DMS 273 (cell line): ENCODE data around the gene AK8.
"Not testable (repeated sequence)": the region's sequence is repeated elsewhere in the genome, so short reads cannot be mapped to it uniquely, and the experiment has no call there.

ENCODE experiments used
- DNase-seq: peaks from one replicate; lab custom pipeline; 2025; ENCODE audit not compliant: unreplicated experiment; lab: John Stamatoyannopoulos, UW

Gene AK8

DNA sequence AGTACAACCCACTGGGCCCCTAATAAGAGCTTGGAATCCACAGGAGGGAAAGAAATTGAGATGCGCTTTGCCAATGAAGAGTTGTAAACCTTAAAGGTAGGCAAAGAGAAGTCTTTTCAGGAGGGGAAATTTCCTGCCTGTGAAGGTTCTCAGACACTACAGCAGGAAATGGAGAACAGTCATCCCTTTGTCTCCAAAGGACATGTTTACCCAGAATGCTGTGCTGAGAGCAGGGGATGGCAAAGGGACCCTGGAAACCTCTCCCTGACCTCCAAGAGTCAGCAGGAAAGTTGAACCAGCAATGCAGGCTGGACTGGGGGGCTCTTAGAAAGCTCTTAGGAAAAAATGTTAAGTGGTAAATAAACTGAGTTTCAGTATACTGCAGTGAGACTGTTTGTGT lies 103.2 kb downstream of the AK8 start:
- DNase-seq = no peak

DNA sequence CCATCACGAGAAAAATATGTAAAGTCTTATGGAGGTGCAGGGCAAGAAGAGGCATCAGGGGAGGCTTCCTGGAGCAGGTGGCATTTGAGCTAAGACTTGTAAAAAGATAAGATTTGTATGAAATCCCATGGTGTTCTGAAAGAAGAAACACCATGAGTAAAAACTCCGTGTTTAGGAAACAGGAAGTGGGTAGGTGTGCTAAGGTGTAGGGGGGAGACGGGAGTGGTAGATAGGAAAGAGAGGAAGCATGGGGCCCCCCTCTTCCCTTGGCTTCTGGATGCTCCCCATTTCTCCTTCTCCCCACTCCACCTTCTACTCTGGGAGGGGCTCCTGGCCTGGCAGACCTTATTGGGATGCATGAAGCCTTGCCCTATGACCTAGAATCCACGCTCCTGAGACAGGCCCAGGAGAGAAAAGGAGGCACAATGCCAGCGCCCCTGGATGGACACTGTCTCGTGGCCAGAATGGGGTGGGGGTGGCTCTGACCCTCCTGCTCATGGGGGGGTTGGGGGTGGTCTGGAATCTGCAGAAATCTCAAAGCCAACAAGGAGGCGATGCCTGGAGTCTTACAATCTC lies 104.2 kb downstream of the AK8 start:
- no peak for DNase-seq

DNA sequence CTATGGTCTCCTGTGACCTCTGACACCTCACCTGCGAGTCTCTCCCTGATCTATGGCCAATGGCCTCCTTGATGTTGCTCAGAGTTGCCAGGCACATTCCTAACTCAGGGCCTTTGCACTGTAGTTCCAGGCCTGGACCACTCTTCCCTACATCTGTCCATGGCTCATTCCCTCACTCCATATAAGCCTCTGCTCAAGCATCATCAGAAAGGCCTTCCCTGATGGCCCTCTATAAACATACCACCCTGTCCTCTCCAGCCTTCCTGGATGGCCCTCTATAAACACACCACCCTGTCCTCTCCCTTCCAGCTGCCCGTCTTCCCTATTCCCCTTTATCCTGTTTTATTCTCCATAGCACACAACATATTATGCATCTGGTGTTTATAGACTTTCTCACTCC lies 105.0 kb downstream of the AK8 start:
- no peak for DNase-seq

DNA sequence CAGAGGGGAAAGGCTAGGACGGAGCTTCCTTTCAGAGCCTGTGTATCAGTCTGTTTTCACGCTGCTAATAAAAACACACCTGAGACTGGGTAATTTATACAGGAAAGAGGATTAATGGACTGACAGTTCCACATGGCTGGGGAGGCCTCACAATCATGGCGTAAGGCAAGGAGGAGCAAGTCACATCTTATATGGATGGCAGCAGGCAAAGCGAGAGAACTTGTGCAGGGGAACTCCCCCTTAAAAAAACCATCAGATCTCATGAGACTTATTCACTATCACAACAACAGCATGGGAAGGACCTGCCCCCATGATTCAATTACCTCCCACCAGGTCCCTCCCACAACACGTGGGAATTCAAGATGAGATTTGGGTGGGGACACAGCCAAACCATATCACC lies 106.3 kb downstream of the AK8 start:
- DNase-seq = not testable (repeated sequence)

DNA sequence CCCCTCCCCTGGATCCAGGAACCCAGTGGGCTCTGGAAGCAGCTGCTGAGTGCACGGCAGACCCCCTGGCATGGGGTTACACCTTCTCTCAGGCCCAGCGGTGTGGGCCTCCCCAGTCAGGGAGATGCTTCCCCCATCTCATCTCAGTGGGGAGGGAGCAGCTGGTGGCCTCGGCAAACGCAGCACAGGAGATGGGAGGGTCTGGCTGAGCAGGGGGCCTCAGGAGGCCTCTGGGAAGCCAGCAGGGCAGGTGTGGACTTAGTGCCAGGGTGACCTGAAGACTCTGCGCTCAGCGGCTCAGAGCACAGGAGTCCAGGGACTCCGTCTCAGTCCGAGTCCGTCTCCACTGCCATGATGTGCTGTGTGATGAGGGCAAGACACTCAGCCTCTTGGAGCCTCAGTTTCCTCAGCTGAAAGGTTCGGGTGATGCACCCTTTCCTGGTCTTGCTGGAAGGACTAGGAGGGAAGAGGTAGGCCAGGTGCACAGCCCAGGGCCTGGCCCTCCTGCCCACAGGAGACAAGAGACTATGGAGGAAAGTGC lies 107.2 kb downstream of the AK8 start:
- no peak for DNase-seq

DNA sequence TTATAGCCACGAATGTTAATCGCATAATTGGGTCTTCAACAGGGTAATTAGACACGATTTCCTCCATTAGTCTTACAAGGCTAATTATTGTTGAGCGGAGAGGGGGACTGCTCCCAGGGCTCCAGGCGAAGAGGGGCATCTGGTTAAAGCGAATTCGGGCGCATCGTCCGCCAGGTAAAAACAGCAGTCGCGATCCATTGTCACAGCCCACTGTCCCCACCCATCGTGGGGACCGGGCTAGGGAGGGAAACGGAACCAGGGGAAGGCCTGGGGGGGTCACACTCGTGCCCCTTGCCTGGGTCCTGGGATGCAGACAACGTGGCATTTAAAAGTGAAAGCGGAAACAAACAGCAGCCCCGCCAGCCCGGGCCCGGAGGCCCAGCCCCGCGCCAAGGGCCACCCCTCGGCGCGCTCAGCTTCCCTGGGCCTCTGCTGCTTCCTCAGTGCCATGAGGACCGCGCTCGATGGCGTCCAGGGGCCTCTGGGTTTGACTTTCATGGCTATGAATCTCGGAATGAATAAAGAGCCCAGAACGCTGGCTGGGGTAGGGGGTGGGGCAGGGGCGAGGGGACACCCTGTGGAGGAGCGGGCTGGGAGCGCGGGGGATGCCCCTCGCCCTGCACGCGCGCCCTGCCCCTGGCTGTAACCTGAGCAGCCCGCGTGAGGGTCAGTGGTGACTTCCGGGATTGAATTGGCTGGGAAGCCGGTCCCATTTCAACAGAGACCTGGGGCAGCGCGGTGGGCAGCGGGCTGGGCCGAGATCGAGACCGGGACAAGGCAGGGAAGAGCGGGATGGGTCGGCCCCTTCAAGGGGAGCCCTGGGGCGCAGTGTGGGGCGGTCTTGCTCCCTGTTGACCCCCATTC lies 107.9 kb downstream of the AK8 start:
- peak; percentile 72 for DNase-seq

DNA sequence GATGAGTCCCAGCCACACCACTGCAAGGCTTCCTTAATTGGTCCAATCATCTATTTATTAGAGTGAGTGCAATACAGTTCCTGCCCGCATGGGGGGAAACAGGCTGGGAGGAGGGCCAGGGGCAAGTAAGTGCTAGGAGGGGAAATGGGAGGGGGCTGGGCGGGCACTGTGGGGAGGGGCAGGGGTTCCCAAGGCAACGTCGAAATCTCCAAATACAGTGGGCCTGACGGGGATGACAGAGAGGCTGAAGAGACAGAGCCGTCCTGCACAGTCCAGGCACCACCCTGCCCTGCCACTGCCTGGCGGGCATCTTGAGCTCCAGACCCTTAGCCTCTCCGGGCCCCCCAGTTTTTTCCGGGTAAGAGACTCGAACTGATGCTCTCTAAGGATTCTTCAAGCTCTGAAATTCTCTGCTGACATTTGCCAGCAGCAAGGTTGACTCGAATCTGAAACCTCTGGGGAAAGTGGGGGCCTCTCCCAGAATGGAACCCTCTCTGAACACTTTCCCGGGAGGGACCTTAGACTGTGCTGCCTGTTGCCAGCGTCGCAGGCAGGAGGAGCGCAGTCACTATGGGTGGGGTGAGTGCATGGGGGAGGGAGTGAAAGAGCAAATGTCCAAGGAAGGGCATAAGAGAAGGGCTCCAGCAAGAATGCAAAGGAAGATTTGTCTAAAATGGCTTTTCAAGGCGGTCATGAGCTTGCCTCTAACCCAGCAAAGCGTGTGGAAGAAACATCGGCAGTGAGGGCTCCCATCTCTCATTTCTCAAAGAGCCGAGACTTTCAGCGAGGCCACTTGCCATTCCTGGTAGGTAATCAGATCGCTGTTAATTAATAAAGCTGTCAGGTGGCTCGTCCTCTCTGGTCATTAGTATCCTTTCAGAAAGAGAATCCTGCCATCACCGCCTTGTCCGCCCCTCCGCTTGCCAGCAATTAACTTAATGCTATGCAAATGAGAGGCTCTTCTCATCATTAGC lies 108.9 kb downstream of the AK8 start:
- peak; percentile 80 for DNase-seq

DNA sequence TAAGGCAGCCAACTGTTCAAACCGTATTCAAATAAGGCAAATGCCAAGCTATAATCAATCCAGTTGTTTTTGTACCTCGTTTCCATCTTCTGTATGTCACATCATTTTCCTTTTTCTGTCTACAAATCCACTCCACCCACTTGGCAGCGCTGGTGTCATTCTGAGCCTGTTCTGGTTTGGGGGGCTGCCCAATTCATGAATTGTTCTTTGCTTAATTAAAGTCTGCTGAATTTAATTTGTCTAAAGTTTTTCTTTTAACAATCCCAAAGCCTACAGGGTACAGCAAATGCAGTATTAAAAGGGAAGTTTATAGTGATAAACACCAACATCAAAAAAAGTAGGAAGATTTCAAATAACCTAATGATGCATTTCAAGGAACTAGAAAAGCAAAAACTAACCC lies 114.5 kb downstream of the AK8 start:
- DNase-seq = no peak

DNA sequence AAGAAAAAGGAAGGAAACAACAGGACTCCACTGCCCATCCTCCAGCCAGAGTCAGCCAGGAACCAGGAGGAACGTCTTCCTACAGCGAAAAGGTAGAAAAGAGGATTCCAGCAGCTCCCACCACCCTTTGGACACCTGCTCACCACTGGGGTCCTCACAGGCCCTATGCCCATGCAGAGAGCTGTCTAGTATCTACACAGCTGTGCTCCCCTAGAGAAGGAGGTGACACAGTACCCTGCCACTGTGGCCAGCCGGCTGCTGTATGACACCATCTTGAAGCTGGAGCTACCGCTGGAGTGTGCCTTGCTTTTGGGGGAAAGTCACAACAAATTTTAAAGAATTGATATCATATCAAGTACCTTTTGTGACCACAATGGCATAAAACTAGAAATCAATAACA lies 115.2 kb downstream of the AK8 start:
- DNase-seq = no peak

DNA sequence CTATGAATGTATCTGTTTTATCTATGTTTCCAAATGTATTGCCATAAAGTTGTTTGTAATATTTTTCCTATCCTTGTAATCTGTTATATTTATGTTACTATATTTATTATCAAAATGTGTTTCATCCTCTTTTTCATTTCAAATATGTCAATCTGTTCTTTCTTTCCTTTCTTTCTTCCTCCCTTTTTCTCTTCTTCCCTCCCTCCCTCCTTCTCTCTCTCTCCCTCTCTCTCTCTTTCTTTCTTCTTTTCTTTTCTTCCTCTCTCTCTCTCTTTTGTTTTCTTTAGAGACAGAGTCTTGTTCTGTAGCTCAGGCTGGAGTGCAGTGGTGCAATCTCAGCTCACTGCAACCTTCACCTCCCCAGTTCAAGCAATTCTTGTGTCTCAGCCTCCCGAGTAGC lies 116.5 kb downstream of the AK8 start:
- DNase-seq = no peak

DNA sequence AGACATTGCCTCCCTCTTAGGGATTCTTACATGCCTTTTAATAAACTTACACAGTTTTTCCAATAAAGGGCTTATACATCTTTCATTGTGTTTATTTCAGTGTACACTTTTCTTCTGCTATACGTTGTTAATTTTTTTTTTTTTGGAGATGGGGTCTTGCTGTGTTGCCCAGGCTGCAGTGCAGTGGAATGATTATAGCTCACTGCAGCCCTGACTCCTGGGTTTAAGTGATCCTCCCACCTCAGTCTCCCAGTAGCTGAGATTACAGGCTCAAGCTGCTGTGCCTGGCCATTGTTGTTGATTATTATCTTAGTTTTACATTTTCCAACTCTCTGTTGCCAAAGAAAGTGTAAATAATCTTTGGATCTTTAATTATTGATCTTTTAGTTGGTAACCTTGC lies 118.0 kb downstream of the AK8 start:
- no peak for DNase-seq

DNA sequence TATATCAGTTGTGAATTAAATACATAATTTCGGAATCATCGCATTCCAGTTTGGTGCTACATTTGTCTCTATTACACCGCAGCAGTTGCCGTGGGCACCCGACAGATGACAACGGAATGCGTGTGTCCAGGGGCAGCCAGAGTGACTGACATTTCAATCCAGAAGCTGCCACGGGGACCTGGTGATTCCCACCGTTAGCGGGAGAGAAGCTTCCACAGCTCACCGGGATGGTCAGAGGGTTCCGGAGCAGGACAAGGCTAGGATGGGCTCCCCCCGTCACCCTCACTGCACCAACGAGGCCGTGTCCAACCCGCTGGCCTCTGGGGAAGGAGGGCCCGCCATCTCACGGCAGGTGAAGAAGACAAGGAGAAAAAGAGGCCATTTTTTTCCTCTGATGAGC lies 121.1 kb downstream of the AK8 start:
- no peak for DNase-seq

DNA sequence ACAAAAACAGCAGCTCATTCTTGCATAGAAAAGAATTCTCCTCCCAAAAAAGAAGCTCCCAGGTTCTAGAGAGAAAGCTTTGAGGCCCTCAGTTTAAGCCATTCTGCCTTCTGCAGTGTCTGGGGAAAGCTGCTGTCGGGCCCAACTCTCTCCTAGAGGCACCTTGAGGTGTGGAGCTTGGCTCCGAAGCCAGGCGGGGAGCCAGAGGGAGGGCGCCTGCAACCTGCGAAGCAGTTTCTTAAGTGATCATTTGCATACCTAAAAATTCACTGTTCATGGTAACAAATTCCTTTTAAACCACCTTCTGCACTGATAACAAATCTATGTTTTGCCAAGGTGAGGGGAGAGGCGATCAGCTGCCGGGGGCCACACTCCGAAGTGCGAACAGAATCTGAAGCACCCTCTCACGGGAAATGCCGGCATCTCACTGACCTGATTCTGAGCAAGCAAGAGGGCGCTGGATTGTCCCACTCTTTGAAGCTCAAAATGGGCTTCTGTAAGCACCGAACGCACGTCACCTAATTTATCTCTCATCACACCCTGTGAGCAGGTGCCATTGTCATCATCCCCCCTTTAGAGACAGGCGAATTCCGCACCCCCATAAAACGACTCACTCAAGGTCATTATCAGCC lies 121.8 kb downstream of the AK8 start:
- DNase-seq = no peak

DNA sequence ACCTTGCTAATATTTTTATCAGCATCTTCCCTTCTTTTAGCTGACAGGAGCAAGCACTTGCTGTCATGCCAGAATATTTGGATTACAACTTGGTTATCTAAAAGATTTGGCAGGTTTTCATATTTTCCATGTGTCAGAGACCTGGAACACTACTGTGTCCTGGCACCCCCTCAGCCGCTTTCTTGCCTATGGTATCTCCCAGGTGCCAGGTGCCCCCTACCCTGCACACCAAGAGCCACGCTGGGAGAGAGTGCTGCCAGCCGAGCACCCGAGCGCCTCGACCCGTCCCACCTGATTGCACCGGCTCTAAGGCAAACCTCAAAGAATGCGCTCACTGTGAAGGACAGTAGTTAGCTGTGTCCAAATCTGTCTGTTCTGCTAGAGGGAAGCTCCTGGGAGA lies 123.0 kb downstream of the AK8 start:
- no peak for DNase-seq

DNA sequence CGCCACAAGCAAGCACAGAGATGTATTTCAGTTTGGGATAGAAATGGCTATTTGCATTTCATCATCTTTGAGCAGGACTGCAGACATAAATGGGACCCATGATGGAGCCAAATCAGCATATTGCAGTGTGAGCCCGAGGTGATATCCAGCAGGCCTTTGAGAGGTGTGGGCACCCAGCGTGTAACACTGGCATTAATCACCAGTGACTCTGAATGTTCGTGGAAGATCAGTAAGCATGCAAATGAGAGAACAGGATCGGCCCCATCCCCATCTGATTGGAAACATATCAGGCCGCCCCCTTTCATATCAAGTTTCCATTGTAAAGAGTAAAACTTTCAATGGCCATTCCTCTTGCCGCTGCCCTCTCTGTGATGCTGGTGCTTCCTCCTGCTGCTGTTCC lies 123.8 kb downstream of the AK8 start:
- no peak for DNase-seq

DNA sequence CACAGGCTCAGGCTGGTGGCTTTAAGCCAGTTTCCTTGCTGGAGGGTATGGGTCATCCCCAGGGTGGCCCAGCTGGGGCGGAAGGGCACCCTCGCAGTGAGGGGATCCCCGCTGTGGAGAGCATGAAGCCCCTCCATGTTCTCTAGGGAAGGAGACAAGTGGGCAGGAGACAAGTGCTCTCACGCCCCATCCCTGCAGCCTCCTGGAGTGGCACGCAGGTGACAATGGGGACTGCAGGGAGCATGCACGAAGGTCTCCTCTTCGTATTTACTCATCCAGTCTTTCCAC lies 124.5 kb downstream of the AK8 start:
- DNase-seq = no peak

DNA sequence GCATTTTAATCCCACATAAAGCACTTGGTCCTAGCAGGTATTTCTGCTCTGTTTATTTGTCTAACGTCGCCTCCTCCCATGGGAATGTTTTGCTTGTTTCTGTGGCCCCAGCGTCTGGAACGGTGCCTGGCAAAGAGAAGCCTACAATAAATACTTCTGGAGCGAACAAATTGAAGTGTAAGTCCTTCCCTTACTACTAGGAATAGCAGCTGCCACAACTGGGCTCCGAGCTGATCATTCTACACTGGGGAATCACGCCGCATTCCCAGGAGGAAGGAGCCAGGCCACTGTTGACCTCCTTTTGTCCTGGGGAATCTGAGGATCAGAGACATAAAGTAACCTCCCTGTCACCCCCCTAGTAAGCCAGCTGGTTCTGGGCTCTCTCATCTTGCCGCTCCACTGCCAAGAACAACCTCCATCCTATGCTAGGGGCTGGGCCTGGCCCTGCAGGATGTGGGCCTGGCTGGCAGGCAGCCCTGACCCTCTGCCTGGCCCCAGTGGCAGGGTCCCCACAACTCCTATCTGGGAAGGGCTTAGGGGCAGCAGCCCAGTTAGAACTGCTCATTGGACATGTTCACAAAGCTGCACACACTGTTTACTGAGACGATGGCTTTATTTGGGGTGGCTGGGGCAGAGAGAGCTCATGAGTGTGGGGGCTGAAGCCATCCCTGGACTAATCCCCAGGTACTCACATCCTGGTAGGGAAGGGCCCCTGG lies 125.0 kb downstream of the AK8 start:
- peak; percentile 18 for DNase-seq

DNA sequence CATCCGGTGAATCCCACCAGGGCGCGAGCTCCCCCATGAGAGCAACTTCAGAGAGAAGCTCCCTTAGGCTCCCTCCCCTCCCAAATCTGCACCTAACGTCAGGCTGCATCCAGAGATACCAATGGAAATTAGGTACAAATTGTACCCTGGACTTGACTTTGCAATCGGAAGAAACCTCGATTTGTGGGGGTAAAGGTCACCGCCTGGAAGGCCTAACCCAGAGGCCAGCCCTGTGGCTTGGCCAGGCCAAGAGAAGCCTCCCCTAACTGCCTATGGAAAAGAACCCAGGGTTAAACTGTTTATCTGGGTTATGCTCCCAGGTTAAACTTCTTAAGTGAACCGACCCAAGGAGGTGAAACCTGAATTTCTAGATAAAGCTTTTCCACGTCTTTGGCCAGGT lies 127.4 kb downstream of the AK8 start:
- no peak for DNase-seq

DNA sequence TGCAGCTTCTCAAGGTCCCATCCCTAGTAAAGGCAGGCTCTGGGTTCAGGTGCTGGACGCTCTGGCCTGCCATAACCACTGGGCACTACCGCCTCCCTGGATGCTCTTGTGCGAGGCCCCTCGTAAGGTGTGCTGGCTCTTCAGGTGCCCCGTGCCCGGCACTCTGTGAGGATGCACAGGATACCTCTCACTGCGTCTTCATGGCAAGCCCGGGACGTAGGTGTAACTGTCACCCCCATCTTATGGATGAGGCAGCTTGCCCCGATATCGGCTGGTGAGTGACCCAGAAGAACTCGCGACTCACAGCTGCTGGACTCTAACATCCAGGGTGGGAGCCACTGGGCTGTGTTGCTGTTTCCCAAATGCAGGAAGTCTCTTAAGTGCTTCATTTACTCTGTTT lies 128.8 kb downstream of the AK8 start:
- no peak for DNase-seq

DNA sequence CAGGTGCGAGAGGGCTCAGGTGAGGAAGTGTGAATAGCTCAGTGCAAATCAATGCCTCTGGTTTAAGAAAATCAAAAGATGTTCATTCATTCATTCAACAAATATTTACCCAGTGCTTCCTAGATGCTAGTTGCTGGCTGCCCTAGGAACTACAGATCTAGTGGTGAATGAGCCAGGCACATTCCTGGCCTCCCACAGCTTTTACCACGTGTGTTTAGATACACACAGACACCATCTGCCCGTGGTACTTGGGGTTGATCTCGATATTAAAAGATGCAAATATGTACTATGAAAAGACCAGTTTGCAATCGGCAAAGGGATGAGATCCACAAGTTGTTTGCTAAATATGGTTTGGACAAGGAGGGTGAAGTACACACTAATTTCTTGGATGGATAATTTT lies 129.6 kb downstream of the AK8 start:
- peak; percentile 31 for DNase-seq
